Keratinocyte (primary cell): ENCODE measurements around the gene TWNK. TPM values are rescaled to one million over a fixed set of nuclear protein-coding genes. Genes with fewer than 3 reads are reported as not detected.

Source experiments
- DNase-seq: peaks from one replicate; pipeline ENCODE4 v3.0.0-alpha.2; 2011; ENCODE audit warnings: low read depth, missing footprints, low spot score
- FAIRE-seq: peaks from 2 replicates; lab custom pipeline; 2011; peaks lifted over from hg19 to GRCh38; lab: Jason Lieb, UNC
- H2AFZ ChIP-seq: 2 replicates; pipeline ENCODE4 v1.6.0; 2012; ENCODE audit warnings: low read length, control low read depth, inconsistent platforms; ENCODE audit not compliant: control insufficient read depth
- H3K27ac ChIP-seq: 2 replicates; pipeline ENCODE4 v1.5.1; 2011; ENCODE audit warnings: low read length; ENCODE audit not compliant: control insufficient read depth, insufficient read depth
- H3K27me3 ChIP-seq: 3 replicates; pipeline ENCODE4 v1.6.0; 2011; ENCODE audit warnings: low read length; ENCODE audit not compliant: control insufficient read depth, insufficient read depth; ENCODE audit errors: extremely low read depth
- H3K36me3 ChIP-seq, 2 experiments: 2 replicates in 1 of 2; 3 replicates in 1 of 2; pipeline ENCODE4 v1.5.1; 2011; ENCODE audit warnings: low read length in 2 of 2, mild to moderate bottlenecking in 1 of 2; ENCODE audit not compliant: control insufficient read depth in 2 of 2, insufficient read depth in 2 of 2; ENCODE audit errors: extremely low read depth in 1 of 2
- H3K4me1 ChIP-seq: 3 replicates; pipeline ENCODE4 v1.5.1; 2011; ENCODE audit warnings: low read length; ENCODE audit not compliant: control insufficient read depth, insufficient read depth; ENCODE audit errors: extremely low read depth
- H3K4me2 ChIP-seq: 3 replicates; pipeline ENCODE4 v1.6.0; 2011; ENCODE audit warnings: low read depth, low read length; ENCODE audit not compliant: control insufficient read depth, insufficient read depth; ENCODE audit errors: extremely low read depth
- H3K4me3 ChIP-seq, 3 experiments: fragments of 200-600 bp in 1 of 3; sonication (generic) in 1 of 3; 2 replicates in 2 of 3; 3 replicates in 1 of 3; pipeline ENCODE4 v1.5.1; 2011 to 2016; ENCODE audit warnings: low read length in 3 of 3, mild to moderate bottlenecking in 3 of 3, control low read depth in 2 of 3, inconsistent platforms in 1 of 3, low read depth in 1 of 3, mixed read lengths in 1 of 3, mixed run types in 1 of 3, moderate library complexity in 1 of 3; ENCODE audit not compliant: control insufficient read depth in 2 of 3, insufficient read depth in 2 of 3; ENCODE audit errors: extremely low read depth in 1 of 3
- H3K79me2 ChIP-seq: 2 replicates; pipeline ENCODE4 v1.6.0; 2012; ENCODE audit warnings: low read length; ENCODE audit not compliant: control insufficient read depth, insufficient read depth
- H3K9ac ChIP-seq: 3 replicates; pipeline ENCODE4 v1.6.0; 2011; ENCODE audit warnings: low read length; ENCODE audit not compliant: control insufficient read depth, insufficient read depth; ENCODE audit errors: extremely low read depth
- H3K9me1 ChIP-seq: 3 replicates; pipeline ENCODE4 v1.6.0; 2011; ENCODE audit warnings: low read length; ENCODE audit not compliant: control insufficient read depth, insufficient read depth; ENCODE audit errors: extremely low read depth
- H3K9me3 ChIP-seq: 2 replicates; pipeline ENCODE4 v1.5.1; 2012; ENCODE audit warnings: low read depth, low read length; ENCODE audit not compliant: control insufficient read depth
- H4K20me1 ChIP-seq: 3 replicates; pipeline ENCODE4 v1.6.0; 2011; ENCODE audit warnings: low read length; ENCODE audit not compliant: control insufficient read depth, insufficient read depth; ENCODE audit errors: extremely low read depth
- EZH2 ChIP-seq: IDR thresholded peaks from one replicate; pipeline ENCODE4 v1.6.1; 2012; ENCODE audit warnings: inconsistent platforms, mild to moderate bottlenecking, low read length, moderate library complexity
- dilution Hi-C: fragments of 300-500 bp; cut with MboI; formaldehyde crosslinking; loops from one replicate; pipeline ENCODE4 v1.7.0; 2020; ENCODE audit warnings: low sequenced_read_pairs; ENCODE audit not compliant: extremely low pct_ligation_motif_present
- polyA plus RNA-seq, 5 experiments: library from polyadenylated mRNA; depleted of rRNA in 3 of 5; stranded (reverse) in 3 of 5; stranded (forward) in 1 of 5; unstranded in 1 of 5; fragments of >200 nt; gene quantifications; 1 replicate in 1 of 5; 2 replicates in 3 of 5; 3 replicates in 1 of 5; pipeline versions ENCODE4 v1.2.1 to v1.2.3, GENCODE V29; 2011 to 2012; ENCODE audit warnings: missing spikeins in 2 of 5, low read depth in 1 of 5, low replicate concordance in 1 of 5
- TF ChIP-seq, protein P1 (sequence below), 3 experiments: IDR thresholded peaks in 1 of 3; conservative IDR thresholded peaks in 1 of 3; optimal IDR thresholded peaks in 1 of 3; 2 replicates in 2 of 3; 3 replicates in 1 of 3; pipeline versions ENCODE3 to v1.5.1; 2011; ENCODE audit warnings: low read length in 3 of 3, mild to moderate bottlenecking in 3 of 3, moderate library complexity in 2 of 3, control low read depth in 1 of 3, inconsistent platforms in 1 of 3; ENCODE audit not compliant: insufficient read depth in 2 of 3; ENCODE audit errors: extremely low read depth in 1 of 3

The TWNK gene
- polyA plus RNA-seq, 1 donor (not counting 4 experiments of a cell fraction or from before 2014, with no cell fraction given) = 12.9 TPM

DNA sequence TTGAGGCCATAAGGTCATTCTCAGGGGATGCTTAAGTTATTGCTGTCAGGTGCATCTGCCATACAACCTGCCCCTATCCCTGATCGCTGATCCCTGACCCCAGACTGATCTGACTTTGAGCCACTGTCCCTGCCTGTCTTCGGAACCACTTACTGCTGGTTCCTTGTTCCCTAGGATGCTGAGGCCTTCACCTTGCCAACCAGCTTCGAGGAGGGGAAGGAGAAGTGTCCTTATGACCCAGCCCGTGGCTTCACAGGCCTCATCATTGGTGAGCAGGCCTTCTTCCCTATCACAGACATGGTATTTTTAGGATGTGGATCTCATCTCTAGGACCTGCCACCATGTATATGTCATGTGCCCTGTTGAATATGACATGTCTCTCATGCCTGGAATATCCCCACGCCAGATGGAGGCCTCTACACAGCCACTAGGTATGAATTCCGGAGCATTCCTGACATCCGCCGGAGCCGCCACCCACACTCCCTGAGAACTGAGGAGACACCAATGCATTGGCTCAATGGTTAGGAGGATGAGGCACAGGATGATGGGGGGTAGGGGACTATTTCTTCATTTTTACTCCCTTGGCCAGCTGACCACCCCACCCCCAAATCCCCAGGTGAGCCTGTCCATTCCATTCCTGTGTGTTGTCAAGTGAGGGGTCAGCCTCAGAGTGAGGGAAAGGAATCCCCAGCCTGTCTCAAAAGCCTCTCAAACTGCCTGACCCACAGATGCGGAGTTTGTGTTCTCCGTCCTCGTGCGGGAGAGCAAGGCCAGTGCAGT, 9.0 kb upstream of the TWNK start:
- H3K4me3 ChIP-seq = no peak overlapping the region
- no peak overlapping the region for H3K4me2 ChIP-seq
- H3K9me3 ChIP-seq = no peaks in the 10 kb centered on the region
- H3K9ac ChIP-seq = no peak overlapping the region
- dilution Hi-C loops = no loop called here
- no peaks in the 10 kb centered on the region for H4K20me1 ChIP-seq
- no peak overlapping the region for H2AFZ ChIP-seq
- TF ChIP-seq, protein P1, sequence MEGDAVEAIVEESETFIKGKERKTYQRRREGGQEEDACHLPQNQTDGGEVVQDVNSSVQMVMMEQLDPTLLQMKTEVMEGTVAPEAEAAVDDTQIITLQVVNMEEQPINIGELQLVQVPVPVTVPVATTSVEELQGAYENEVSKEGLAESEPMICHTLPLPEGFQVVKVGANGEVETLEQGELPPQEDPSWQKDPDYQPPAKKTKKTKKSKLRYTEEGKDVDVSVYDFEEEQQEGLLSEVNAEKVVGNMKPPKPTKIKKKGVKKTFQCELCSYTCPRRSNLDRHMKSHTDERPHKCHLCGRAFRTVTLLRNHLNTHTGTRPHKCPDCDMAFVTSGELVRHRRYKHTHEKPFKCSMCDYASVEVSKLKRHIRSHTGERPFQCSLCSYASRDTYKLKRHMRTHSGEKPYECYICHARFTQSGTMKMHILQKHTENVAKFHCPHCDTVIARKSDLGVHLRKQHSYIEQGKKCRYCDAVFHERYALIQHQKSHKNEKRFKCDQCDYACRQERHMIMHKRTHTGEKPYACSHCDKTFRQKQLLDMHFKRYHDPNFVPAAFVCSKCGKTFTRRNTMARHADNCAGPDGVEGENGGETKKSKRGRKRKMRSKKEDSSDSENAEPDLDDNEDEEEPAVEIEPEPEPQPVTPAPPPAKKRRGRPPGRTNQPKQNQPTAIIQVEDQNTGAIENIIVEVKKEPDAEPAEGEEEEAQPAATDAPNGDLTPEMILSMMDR (optimal IDR thresholded peaks at IDR 0.05 in 1 of 3, IDR thresholded peaks at IDR 0.05 in 1 of 3, conservative IDR thresholded peaks at IDR 0.05 in 1 of 3; ENCODE audit: extremely low read depth in 1 of 3, insufficient read depth in 2 of 3, low read length in 3 of 3) = no peak
- no peak for TF ChIP-seq EZH2
- H3K4me1 ChIP-seq = no peaks in the 10 kb centered on the region
- H3K27ac ChIP-seq = no peak overlapping the region
- no peak for DNase-seq
- peaks cover 7 to 15% of the 10 kb centered on the region in 2 experiments for H3K36me3 ChIP-seq
- FAIRE-seq = no peak
- no peaks in the 10 kb centered on the region for H3K27me3 ChIP-seq
- no peaks in the 10 kb centered on the region for H3K9me1 ChIP-seq
- H3K79me2 ChIP-seq = no peaks in the 10 kb centered on the region

DNA sequence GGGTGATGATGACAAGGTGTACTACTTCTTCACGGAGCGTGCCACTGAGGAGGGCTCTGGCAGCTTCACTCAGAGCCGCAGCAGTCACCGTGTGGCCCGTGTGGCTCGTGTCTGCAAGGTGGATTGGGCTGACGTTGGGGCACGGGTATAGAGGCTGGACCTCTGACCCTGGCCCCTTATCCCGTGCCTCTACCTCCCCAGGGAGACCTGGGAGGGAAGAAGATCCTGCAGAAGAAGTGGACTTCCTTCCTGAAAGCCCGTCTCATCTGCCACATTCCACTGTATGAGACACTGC, 8.5 kb upstream of the TWNK start:
- Histone ChIP-seq H4K20me1 (no peaks in the 10 kb centered on the region), H3K4me3 (no peak overlapping the region), H3K4me1 (no peaks in the 10 kb centered on the region), H3K27me3 (no peaks in the 10 kb centered on the region), H3K9me1 (no peaks in the 10 kb centered on the region), H3K4me2 (no peak overlapping the region), H2AFZ (no peak overlapping the region), H3K36me3 (peaks cover 9 to 17% of the 10 kb centered on the region in 2 experiments), H3K9ac (no peak overlapping the region), H3K9me3 (no peaks in the 10 kb centered on the region), H3K79me2 (no peaks in the 10 kb centered on the region), H3K27ac (no peak overlapping the region)
- dilution Hi-C loops = no loop called here
- DNase-seq (no peak), FAIRE-seq (no peak)
- no peak for TF ChIP-seq EZH2
- TF ChIP-seq, protein P1 (optimal IDR thresholded peaks at IDR 0.05 in 1 of 3, IDR thresholded peaks at IDR 0.05 in 1 of 3, conservative IDR thresholded peaks at IDR 0.05 in 1 of 3; ENCODE audit: extremely low read depth in 1 of 3, insufficient read depth in 2 of 3, low read length in 3 of 3) = no peak
